ENCODE data around the gene MRPL34.

MRPL34 gene

GRCh38 chr19:17347361-17347760, 41.7 kb downstream of the MRPL34 start:
- DNase-seq: no peak

DNA sequence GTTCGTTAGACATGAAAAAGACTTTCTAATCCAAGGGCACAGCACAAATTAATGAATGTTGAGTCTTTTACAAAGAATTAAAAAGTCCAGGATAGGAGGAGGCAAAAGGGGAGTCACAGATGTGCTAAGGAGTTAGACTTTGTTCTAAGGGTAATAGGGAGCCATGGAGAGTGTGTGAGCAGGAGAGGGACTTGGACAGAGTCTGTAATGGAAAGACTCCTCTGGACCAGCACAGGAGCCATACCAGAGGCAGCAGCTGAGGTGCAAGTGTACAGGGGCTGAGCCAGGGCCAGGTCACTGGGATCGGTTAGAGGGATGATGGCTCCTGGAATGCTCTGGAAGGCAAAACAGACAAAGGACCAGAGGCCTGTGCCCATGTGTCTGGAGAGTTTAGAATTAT, 42.2 kb downstream of the MRPL34 start:
- no peak for DNase-seq

DNA sequence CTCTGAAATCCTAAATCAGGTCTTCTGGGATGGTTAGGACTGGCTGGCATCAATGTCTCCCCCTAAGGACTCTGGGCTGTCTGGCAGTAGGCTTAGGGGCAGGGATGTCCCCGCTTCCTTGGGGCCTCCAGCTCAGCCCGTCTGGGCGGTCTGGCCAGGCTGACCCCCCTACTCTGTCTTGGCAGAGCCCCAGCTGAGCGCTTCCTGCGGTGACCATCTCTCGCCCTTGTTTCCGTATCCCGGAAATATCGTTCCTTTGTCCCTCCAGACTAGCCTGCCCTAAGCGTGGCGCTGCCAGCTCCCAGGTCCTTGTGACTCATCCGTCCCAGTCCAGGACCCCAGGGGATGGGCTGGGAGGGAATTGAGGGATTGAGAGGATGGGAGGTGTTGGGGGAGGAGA, 43.0 kb downstream of the MRPL34 start:
- DNase-seq: no peak

- no peak for DNase-seq
Measured at GRCh38 chr19:17351815-17352435, 46.3 kb downstream of the MRPL34 start.

GRCh38 chr19:17352608-17353280, 47.1 kb downstream of the MRPL34 start:
- no peak for DNase-seq

DNA sequence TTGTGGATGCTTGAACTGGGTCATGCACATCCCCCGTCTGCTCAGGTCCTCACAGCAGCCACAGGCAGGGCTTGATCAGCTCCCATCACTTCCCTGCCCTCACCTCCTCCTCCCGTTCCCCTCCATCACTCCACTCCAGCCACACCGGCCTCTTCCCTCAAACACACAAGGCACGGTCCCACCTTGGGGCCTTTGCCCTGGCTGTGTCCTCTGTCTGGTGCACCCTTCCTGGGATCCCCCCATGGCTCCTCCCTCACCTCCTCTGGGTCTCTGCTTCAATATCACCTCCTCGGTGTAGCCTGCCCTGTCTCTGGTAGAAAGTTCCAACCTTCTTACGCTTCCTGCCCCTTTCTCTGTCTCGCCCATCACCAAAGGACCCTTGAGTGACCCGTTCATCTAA, 47.7 kb downstream of the MRPL34 start:
- no peak for DNase-seq

Measured in inflammatory macrophage treated with lipopolysaccharide for 1 hour (primary cell).